Mucosa of descending colon (tissue), 3 donors: Measurements from ENCODE around the gene TNFRSF12A. TPM values are rescaled to one million over a fixed set of nuclear protein-coding genes. Genes with fewer than 3 reads are reported as not detected.

Experiments
- ATAC-seq: fragments of 200-7000 bp; cut with Tn5 transposase; one replicate; pipeline ENCODE4 v1.9.1; 2020; ENCODE audit warnings: mild to moderate bottlenecking, moderate library complexity
- DNase-seq, 3 donors: peaks; one replicate each; pipeline ENCODE4 v3.0.0-alpha.2; 2020
- H3K36me3 ChIP-seq: fragments of 200-600 bp; one replicate; pipeline ENCODE4 v1.8.0; 2021; ENCODE audit warnings: low read depth, mild to moderate bottlenecking
- H3K4me1 ChIP-seq: fragments of 200-600 bp; one replicate; pipeline ENCODE4 v1.8.0; 2021; ENCODE audit warnings: low read depth, mild to moderate bottlenecking
- H3K4me3 ChIP-seq: fragments of 200-600 bp; one replicate; pipeline ENCODE4 v1.8.0; 2021; ENCODE audit warnings: mild to moderate bottlenecking
- H3K9me3 ChIP-seq: fragments of 200-600 bp; one replicate; pipeline ENCODE4 v1.8.0; 2021; ENCODE audit warnings: mild to moderate bottlenecking
- intact Hi-C, 2 donors: fragments of 100-400 bp; cut with DNase I in 1 of 2; cut with micrococcal nuclease in 1 of 2; formaldehyde crosslinking; loops; one replicate each; pipeline versions ENCODE4 v1.11.0 to v1.11.1; 2022; cut with DNase I, micrococcal nuclease
- total RNA-seq, 3 donors: library from RNA; stranded (reverse); fragmentation: NEBNext Ultra II Directional in 2 of 3; extraction: Animal tissue kit (Norgen Biotek cat#: 25700) in 2 of 3; gene quantifications; one replicate each; pipeline versions ENCODE4 v1.2.1 to v1.2.4, GENCODE V29; 2021 to 2023
- TF ChIP-seq, protein P1 (sequence below): fragments of 200-600 bp; IDR thresholded peaks from one replicate; pipeline ENCODE4 v1.8.0; 2022; ENCODE audit warnings: antibody characterized with exemption, mild to moderate bottlenecking
- donor health status: DM: no; HTN: no; CAD: no; lungs with moderate emphysema.
- donor health status: DM: no; HTN: no; CAD: no.
- donor health status: DM: no; HTN: yes; CAD: no.

The TNFRSF12A gene
- total RNA-seq, 3 donors from 2014 or later, result 5.4 to 8.6 (median 6.7) TPM

GRCh38 chr16:3057181-3058138, 37.3 kb downstream of the TNFRSF12A start:
- intact Hi-C loops, result no loop called here
- no peak for ATAC-seq
- no peak overlapping the region for H3K4me3 ChIP-seq
- TF ChIP-seq, protein P1, sequence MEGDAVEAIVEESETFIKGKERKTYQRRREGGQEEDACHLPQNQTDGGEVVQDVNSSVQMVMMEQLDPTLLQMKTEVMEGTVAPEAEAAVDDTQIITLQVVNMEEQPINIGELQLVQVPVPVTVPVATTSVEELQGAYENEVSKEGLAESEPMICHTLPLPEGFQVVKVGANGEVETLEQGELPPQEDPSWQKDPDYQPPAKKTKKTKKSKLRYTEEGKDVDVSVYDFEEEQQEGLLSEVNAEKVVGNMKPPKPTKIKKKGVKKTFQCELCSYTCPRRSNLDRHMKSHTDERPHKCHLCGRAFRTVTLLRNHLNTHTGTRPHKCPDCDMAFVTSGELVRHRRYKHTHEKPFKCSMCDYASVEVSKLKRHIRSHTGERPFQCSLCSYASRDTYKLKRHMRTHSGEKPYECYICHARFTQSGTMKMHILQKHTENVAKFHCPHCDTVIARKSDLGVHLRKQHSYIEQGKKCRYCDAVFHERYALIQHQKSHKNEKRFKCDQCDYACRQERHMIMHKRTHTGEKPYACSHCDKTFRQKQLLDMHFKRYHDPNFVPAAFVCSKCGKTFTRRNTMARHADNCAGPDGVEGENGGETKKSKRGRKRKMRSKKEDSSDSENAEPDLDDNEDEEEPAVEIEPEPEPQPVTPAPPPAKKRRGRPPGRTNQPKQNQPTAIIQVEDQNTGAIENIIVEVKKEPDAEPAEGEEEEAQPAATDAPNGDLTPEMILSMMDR, result no peak
- no peaks in the 10 kb centered on the region for H3K36me3 ChIP-seq
- peaks cover 8% of the 10 kb centered on the region for H3K4me1 ChIP-seq
- DNase-seq, result peak in 1 of 3 donors; percentile 56
- no peaks in the 10 kb centered on the region for H3K9me3 ChIP-seq

DNA sequence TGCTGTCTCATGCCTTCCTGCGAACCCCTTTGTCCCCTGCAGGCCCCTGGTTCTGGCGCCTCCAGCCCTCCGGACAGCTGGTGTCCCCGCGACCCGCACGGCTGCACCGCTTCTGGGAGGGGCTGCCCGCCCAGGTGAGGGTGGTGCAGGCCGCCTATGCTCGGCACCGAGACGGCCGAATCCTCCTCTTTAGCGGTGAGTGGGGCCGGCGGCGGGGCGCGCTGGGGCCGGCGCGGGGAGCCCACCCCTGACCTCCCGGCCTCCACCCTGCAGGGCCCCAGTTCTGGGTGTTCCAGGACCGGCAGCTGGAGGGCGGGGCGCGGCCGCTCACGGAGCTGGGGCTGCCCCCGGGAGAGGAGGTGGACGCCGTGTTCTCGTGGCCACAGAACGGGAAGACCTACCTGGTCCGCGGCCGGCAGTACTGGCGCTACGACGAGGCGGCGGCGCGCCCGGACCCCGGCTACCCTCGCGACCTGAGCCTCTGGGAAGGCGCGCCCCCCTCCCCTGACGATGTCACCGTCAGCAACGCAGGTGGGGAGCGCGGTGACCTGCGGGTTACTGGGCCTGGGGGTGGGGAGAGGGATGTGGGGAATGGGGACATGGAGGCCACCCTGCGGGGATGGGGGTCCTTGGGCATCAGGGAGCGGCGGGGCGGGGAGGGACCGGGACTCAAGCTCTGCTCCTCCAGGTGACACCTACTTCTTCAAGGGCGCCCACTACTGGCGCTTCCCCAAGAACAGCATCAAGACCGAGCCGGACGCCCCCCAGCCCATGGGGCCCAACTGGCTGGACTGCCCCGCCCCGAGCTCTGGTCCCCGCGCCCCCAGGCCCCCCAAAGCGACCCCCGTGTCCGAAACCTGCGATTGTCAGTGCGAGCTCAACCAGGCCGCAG, 38.2 kb downstream of the TNFRSF12A start:
- peaks cover 15% of the 10 kb centered on the region for H3K4me1 ChIP-seq
- peak; percentile 78 to 85 (median 84) for DNase-seq
- TF ChIP-seq, protein P1, result no peak
- peak; percentile 72 for ATAC-seq
- H3K4me3 ChIP-seq, result peak overlapping the region; percentile 33
- intact Hi-C loops, result no loop called here
- H3K9me3 ChIP-seq, result no peaks in the 10 kb centered on the region
- H3K36me3 ChIP-seq, result no peaks in the 10 kb centered on the region

DNA sequence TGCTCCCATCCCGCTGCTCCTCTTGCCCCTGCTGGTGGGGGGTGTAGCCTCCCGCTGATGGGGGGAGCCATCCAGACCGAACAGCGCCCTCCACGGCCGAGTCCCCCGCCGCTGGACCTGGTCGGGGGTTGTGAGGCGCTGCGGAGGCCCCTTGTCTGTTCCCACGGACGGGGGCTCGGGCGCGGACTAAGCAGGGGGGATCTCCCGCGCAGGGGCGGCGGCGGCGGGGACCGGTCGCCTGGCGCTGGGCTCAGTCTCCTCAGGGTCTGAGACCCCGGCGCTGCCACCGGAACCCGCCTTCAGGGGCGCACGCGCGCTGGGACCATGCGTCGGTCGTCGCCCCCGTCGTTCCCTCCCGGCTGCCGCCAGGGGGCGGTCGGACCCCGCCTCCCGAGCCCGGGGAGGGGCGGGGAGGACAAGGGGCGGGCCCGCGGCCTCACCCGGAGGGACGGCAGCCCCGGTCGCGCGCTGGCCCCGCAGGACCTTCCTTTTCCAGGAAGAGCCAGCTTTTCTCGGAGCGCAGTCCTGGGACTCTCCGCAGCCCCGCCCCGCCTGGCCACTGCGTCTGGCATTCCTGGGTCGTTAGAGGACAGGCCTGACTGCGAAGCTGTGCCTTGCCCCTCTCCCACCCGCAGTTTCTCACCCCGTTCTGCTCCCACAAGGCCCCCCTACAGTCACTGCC, 39.0 kb downstream of the TNFRSF12A start:
- ATAC-seq, result peak; percentile 95
- intact Hi-C loops, result no loop called here
- Histone ChIP-seq H3K4me3 (peak overlapping the region; percentile 33), H3K9me3 (no peaks in the 10 kb centered on the region), H3K4me1 (peaks cover 23% of the 10 kb centered on the region), H3K36me3 (no peaks in the 10 kb centered on the region)
- peak; percentile 85 to 96 (median 93) for DNase-seq
- TF ChIP-seq, protein P1, result peak; percentile 90

- peaks cover 29% of the 10 kb centered on the region for H3K4me1 ChIP-seq
- DNase-seq, result no peak
- TF ChIP-seq, protein P1, result no peak
- no peaks in the 10 kb centered on the region for H3K36me3 ChIP-seq
- no peak overlapping the region for H3K4me3 ChIP-seq
- no peak for ATAC-seq
- no peaks in the 10 kb centered on the region for H3K9me3 ChIP-seq
- intact Hi-C loops, result no loop called here
These were observed 39.6 kb downstream of the TNFRSF12A start for GRCh38 chr16:3059723-3060242.
